Mononuclear cell (primary cell): ENCODE measurements around the gene CD84. TPM values are rescaled to one million over a fixed set of nuclear protein-coding genes. Genes with fewer than 3 reads are reported as not detected.
"Not testable (repeated sequence)": the region's sequence is repeated elsewhere in the genome, so short reads cannot be mapped to it uniquely, and the experiment has no call there.

ENCODE experiments used
- H3K27me3 ChIP-seq: 2 replicates; pipeline ENCODE4 v1.6.0; 2011; ENCODE audit warnings: low read length, control low read depth; ENCODE audit not compliant: insufficient read depth
- H3K4me1 ChIP-seq: 2 replicates; pipeline ENCODE4 v1.5.1; 2011; ENCODE audit warnings: mild to moderate bottlenecking, low read length, control low read depth; ENCODE audit not compliant: insufficient read depth
- H3K4me3 ChIP-seq: 2 replicates; pipeline ENCODE4 v1.5.1; 2011; ENCODE audit warnings: mild to moderate bottlenecking, low read length, moderate library complexity
- H3K9me3 ChIP-seq: 2 replicates; pipeline ENCODE4 v1.5.1; 2011; ENCODE audit warnings: low read depth, mild to moderate bottlenecking, control low read depth, low read length
- total RNA-seq: library from RNA; depleted of rRNA; stranded (reverse); fragments of >200 nt; gene quantifications from one replicate; pipeline ENCODE4 v1.2.3, GENCODE V29; 2012

CD84 gene
- total RNA-seq, 1 donor = 33.4 TPM

DNA sequence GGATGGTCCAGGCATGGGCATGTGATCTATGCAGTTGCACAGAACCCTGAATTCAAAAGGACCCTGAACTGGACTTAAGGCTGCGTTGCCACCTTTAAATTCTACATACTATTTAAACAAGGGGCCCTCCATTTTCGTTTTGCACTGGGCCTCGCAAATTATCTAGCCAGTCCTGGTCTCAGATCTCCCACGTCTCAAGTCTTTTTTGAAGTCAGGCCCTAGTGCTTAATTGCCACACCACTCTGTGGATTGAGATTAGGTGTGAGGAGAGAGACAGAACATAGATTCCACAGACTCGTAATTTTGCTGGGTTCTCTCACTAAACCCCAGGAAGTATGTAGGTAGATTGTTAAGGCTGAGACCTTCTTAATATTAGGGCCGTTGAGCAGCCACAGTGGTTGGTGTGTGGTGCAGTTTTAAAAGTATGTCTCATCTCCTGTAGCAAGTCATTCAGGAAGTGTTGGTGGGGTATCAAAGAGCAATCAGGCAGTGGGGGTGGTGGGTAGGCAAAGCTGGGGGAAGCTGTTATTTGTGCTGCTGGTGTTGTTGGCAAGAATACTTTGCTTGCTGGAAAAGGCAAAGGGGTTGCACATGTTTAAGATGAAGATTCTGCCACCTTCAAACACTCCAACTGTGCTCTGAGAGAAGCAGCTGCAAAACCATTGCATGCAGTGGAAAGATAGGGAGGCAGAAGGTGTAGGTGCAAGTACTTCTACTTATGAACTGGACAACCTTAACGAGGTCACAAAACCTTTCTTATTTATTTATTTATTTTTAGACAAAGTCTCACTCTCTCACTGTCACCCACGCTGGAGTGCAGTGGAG is 11.2 kb downstream of the CD84 start:
- no peaks in the 10 kb centered on the region for H3K9me3 ChIP-seq
- H3K4me3 ChIP-seq = no peak overlapping the region
- no peaks in the 10 kb centered on the region for H3K27me3 ChIP-seq
- H3K4me1 ChIP-seq = peaks cover 76% of the 10 kb centered on the region

- Histone ChIP-seq H3K9me3 (no peaks in the 10 kb centered on the region), H3K4me1 (peaks cover 70% of the 10 kb centered on the region), H3K4me3 (no peak overlapping the region), H3K27me3 (no peaks in the 10 kb centered on the region)
Measured at GRCh38 chr1:160567341-160567740, 12.0 kb downstream of the CD84 start.

DNA sequence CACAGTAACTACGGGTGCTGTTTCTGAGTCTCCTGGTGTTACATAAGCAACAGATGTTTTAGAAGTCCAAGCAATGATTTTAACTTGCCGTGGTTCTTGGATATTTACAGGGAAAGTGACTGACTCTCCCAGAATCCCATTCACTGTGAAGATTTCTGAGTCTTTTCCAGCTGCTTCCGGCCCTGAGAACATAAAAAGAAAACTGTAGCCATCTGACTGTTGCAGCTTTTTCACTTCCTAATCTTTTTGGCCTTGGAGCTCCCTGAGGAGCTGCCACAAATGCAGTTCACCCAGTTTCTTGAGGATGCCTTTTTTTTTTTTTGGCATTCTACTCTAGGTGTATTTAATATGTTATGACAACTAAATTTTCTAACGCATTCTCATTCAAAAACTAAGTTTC is 13.7 kb downstream of the CD84 start:
- H3K27me3 ChIP-seq = no peaks in the 10 kb centered on the region
- no peaks in the 10 kb centered on the region for H3K9me3 ChIP-seq
- no peak overlapping the region for H3K4me3 ChIP-seq
- peaks cover 68% of the 10 kb centered on the region for H3K4me1 ChIP-seq

GRCh38 chr1:160563230-160563629 is 16.1 kb downstream of the CD84 start:
- H3K4me1 ChIP-seq = peaks cover 67% of the 10 kb centered on the region

DNA sequence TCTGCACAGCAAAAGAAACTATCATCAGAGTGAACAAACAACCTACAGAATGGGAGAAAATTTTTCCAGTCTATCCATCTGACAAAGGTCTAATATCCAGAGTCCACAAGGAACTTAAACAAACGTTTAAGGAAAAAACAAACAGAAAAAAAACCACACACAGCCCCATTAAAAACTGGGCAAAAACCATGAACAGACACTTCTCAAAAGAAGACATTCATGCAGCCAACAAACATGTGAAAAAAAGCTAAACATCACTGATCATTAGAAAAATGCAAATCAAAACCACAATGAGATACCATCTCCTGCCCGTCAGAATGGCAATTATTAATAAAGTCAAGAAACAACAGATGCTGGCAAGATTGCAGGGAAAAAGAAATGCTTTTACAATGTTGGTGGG is 16.6 kb downstream of the CD84 start:
- not testable (repeated sequence) for H3K27me3 ChIP-seq, H3K4me3 ChIP-seq, H3K9me3 ChIP-seq
- H3K4me1 ChIP-seq = peaks cover 67% of the 10 kb centered on the region

More at GRCh38 chr1:160563230-160563629, 16.1 kb downstream of the CD84 start:
- H3K4me3 ChIP-seq, H3K27me3 ChIP-seq, H3K9me3 ChIP-seq: not testable (repeated sequence)

DNA sequence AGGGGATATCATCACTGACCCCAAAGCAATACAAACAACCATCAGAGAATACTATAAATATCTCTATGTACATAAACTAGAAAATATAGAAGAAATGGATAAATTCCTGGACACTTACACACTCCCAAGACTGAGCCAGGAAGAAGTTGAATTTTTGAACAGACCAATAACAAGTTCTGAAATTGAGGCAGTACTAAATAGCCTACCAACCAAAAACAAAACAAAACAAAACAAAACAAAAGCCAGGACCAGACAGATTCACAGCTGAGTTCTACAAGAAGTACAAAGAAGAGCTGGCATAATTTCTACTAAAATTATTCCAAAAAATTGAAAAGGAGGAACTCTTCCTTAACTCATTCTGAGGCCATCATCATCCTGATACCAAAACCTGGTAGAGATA is 18.5 kb downstream of the CD84 start:
- Histone ChIP-seq H3K9me3 (no peaks in the 10 kb centered on the region), H3K4me3 (no peak overlapping the region), H3K4me1 (peaks cover 54% of the 10 kb centered on the region), H3K27me3 (no peaks in the 10 kb centered on the region)

DNA sequence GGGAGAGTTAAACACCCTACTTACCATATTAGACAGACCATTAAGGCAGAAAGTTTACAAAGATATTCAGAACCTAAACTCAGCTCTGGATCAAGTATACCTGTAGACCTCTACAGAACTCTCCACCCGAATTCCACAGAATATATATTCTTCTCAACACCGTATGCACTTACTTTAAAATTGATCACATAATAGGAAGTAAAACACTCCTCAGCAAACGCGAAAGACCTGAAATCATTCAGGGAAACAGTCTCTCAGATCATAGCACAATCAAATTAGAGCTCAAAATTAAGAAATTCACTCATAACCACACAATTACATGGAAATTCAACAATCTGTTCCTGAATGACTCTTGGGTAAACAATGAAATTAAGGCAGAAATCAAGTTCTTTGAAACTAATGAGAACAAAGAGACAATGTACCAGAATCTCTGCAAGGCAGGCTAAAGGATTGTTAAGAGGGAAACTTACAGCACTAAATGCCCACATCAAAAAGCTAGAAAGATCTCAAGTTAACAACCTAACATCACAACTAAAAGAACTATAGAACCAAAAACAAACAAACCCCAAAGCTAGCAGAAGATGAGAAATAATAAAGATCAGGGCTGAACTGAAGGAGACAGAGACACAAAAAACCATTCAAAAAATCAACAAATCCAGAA is 19.1 kb downstream of the CD84 start:
- H3K27me3 ChIP-seq = no peaks in the 10 kb centered on the region
- no peaks in the 10 kb centered on the region for H3K9me3 ChIP-seq
- H3K4me1 ChIP-seq = peaks cover 48% of the 10 kb centered on the region
- no peak overlapping the region for H3K4me3 ChIP-seq

DNA sequence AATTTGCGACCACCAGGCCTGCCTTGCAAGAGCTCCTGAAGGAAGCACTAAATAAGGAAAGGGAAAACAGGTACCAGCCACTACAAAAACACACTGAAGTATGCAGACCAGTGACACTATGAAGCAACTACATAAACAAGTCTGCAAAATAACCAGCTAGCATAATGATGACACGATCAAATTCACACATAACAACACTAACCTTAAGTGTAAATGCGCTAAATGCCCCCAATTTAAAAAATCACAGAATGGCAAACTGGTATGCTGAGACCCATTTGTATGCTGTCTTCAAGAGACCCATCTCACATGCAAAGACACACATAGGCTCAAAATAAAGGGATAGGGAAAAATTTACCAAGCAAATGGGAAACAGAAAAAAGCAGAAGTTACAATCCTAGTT is 19.9 kb downstream of the CD84 start:
- peaks cover 46% of the 10 kb centered on the region for H3K4me1 ChIP-seq
- H3K4me3 ChIP-seq, H3K9me3 ChIP-seq, H3K27me3 ChIP-seq: not testable (repeated sequence)

DNA sequence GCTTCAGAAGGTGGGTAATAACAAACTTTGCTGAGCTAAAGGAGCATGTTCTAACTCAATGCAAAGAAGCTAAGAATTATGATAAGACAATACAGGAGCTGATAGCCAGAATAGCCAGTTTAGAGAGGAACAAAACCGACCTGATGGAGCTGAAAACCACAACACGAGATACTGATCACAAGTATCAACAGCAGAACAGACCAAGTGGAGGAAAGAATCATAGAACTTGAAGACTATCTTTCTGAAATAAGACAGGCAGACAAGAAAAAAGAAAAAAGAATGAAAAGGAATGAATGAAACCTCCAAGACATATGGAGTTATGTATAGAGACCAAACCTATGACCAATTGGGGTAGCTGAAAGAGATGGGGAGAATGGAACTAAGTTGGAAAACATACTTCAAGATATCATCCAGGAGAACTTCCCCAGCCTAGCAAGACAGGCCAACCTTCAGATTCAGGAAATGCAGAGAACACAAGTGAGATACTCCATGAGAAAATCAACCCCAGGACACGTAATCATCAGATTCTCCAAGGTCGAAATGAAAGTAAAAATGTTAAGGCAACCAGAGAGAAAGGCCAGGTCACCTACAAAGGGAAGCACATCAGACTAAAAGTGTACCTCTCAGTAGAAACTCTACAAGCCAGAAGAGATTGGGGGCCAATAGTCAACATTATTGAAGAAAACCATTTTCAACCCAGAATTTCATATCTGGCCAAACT is 20.5 kb downstream of the CD84 start:
- no peaks in the 10 kb centered on the region for H3K9me3 ChIP-seq
- no peak overlapping the region for H3K4me3 ChIP-seq
- H3K4me1 ChIP-seq = peaks cover 46% of the 10 kb centered on the region
- no peaks in the 10 kb centered on the region for H3K27me3 ChIP-seq

GRCh38 chr1:160553778-160554177 is 25.5 kb downstream of the CD84 start:
- H3K9me3 ChIP-seq = no peaks in the 10 kb centered on the region
- H3K4me1 ChIP-seq = peaks cover 41% of the 10 kb centered on the region
- H3K4me3 ChIP-seq = no peak overlapping the region
- H3K27me3 ChIP-seq = no peaks in the 10 kb centered on the region

GRCh38 chr1:160552425-160552824 is 26.9 kb downstream of the CD84 start:
- Histone ChIP-seq H3K4me1 (peaks cover 43% of the 10 kb centered on the region), H3K27me3 (no peaks in the 10 kb centered on the region), H3K9me3 (no peaks in the 10 kb centered on the region), H3K4me3 (no peak overlapping the region)

GRCh38 chr1:160550572-160551034 is 28.7 kb downstream of the CD84 start:
- Histone ChIP-seq H3K4me1 (peaks cover 61% of the 10 kb centered on the region), H3K9me3 (no peaks in the 10 kb centered on the region), H3K27me3 (no peaks in the 10 kb centered on the region)

GRCh38 chr1:160549665-160550006 is 29.7 kb downstream of the CD84 start:
- no peak overlapping the region for H3K4me3 ChIP-seq
- no peaks in the 10 kb centered on the region for H3K9me3 ChIP-seq
- H3K4me1 ChIP-seq = peaks cover 71% of the 10 kb centered on the region
- H3K27me3 ChIP-seq = no peaks in the 10 kb centered on the region

More at GRCh38 chr1:160550572-160551034, 28.7 kb downstream of the CD84 start:
- no peak overlapping the region for H3K4me3 ChIP-seq

DNA sequence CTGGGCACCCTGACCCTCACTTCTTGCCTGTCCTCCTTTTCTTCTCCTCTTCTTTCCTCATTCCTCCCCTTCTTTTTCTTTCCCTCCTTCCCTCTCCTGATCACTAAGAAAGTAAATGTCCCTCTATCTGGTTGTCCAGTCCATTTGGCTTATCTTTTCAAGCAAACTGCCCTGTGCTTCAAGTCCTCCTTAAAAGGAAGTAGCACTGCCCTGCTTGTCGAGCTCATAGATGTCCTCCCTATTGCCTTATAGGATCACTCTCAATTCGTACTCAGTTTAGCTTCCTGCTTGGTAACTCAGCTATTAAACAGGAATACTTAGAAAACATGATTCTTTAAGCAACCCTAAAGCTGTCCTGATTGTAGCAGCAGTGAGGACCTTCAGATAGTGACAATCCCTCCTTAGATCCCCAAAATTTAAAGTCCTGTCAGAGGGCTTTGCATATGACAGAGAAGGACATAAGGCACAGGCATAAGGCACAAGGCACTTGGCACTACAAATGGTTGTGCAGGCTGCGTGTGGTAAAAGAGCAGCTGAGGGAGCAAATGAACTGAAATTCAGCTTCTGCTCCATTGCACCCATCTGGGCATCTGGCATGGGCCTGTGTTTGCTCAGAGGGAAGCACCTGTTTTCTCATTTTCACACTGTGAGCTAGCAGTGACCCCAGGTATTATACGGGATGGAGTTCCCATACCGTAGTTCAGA is 30.2 kb downstream of the CD84 start:
- H3K4me3 ChIP-seq = no peak overlapping the region
- H3K9me3 ChIP-seq = no peaks in the 10 kb centered on the region
- no peaks in the 10 kb centered on the region for H3K27me3 ChIP-seq
- H3K4me1 ChIP-seq = peaks cover 74% of the 10 kb centered on the region

DNA sequence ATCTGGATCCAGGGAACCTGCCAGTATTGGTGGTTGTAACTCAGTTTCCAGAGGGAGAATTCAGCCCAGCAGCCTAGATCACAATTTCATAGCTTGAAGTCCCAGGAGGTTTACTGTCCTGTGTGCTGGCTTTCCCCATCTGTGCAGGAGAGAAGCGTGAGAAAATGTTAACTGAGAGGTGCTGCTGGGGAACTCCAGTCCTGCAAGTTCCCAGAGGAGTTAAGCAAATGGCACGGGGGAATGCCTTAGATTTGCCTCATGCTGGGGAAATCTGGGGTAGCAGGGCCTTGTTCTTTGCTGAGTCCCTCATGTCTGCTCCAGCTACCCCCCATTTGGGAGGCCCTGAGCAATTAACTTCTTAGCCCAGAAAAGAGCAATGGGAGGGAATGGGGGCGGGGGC is 31.1 kb downstream of the CD84 start:
- no peaks in the 10 kb centered on the region for H3K27me3 ChIP-seq
- H3K9me3 ChIP-seq = no peaks in the 10 kb centered on the region
- no peak overlapping the region for H3K4me3 ChIP-seq
- peaks cover 74% of the 10 kb centered on the region for H3K4me1 ChIP-seq
